ENCODE data around the gene PIGC. TPM values are rescaled to one million over a fixed set of nuclear protein-coding genes. Genes with fewer than 3 reads are reported as not detected.

Gene PIGC
- total and polyA plus RNA-seq, 12 donors, result 19.7 to 33.6 (median 25.2) TPM

DNA sequence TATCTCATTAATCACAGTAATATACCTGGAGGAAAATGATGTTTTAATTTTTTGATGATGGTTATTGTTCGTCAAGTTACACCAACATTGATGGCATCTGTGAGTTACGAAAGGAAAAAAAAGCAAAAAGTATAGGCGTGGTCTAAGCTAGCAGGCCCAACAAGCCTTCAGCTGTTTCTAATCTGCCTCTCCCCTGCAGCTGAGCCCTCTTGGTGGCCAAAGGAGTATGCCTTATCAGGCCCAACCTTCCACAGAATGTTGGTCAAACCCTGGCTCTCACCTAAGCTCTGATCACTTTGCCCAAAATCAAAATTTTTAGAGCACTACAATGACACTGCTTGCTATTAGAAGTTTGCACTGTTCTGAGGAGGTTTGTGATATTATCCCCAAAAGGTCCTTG is 18.5 kb downstream of the PIGC start:
- Histone ChIP-seq H3K4me1 (replicated peaks in 1 of 2) (peaks cover 0 to 6% of the 10 kb centered on the region in 2 donors), H3K27ac (no peak overlapping the region), H3K4me3 (no peak overlapping the region), H3K36me3 (replicated peaks in 1 of 2) (no peaks in the 10 kb centered on the region), H3K9me3 (replicated peaks in 1 of 3) (no peaks in the 10 kb centered on the region), H3K27me3 (no peaks in the 10 kb centered on the region)
- TF ChIP-seq, protein P1, sequence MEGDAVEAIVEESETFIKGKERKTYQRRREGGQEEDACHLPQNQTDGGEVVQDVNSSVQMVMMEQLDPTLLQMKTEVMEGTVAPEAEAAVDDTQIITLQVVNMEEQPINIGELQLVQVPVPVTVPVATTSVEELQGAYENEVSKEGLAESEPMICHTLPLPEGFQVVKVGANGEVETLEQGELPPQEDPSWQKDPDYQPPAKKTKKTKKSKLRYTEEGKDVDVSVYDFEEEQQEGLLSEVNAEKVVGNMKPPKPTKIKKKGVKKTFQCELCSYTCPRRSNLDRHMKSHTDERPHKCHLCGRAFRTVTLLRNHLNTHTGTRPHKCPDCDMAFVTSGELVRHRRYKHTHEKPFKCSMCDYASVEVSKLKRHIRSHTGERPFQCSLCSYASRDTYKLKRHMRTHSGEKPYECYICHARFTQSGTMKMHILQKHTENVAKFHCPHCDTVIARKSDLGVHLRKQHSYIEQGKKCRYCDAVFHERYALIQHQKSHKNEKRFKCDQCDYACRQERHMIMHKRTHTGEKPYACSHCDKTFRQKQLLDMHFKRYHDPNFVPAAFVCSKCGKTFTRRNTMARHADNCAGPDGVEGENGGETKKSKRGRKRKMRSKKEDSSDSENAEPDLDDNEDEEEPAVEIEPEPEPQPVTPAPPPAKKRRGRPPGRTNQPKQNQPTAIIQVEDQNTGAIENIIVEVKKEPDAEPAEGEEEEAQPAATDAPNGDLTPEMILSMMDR (IDR thresholded peaks at IDR 0.05), result no peak
- no peak for TF ChIP-seq POLR2A (IDR thresholded peaks at IDR 0.05)
- no peak for DNase-seq
- 91 to 96% (median 94%) methylated on average over 3 of the region's 3 CpGs for WGBS, 4 donors
- intact Hi-C loops (cut with DNase I), result no loop called here

DNA sequence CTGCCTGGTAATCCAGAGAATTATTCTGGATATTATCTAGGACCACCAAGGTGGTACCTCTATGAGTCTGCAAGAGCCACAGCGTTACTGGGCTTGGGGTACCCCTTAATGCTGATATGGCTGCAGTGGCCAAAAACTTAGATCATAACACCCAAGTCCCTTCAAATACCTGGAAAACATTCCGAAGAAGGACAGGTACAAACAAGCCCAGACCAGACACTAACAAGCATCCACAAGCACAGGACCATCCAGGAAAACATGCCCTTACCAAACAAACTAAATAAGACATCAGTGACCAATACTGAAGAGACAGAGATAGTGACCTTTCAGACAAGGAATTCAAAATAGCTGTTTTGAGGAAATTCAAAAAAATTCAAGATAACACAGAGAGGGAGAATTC is 20.5 kb downstream of the PIGC start:
- H3K4me1 ChIP-seq (replicated peaks in 1 of 2), result peaks cover 0 to 6% of the 10 kb centered on the region in 2 donors
- no peaks in the 10 kb centered on the region for H3K9me3 ChIP-seq (replicated peaks in 1 of 3)
- intact Hi-C loops (cut with DNase I), result no loop called here
- H3K4me3 ChIP-seq, result no peak overlapping the region
- no peak overlapping the region for H3K27ac ChIP-seq
- TF ChIP-seq POLR2A (IDR thresholded peaks at IDR 0.05), result no peak
- TF ChIP-seq, protein P1 (IDR thresholded peaks at IDR 0.05), result no peak
- WGBS, 4 donors, result 86 to 100% (median 97%) methylated on average over 2 of the region's 2 CpGs
- no peak for DNase-seq
- H3K36me3 ChIP-seq (replicated peaks in 1 of 2), result no peaks in the 10 kb centered on the region
- no peaks in the 10 kb centered on the region for H3K27me3 ChIP-seq

DNA sequence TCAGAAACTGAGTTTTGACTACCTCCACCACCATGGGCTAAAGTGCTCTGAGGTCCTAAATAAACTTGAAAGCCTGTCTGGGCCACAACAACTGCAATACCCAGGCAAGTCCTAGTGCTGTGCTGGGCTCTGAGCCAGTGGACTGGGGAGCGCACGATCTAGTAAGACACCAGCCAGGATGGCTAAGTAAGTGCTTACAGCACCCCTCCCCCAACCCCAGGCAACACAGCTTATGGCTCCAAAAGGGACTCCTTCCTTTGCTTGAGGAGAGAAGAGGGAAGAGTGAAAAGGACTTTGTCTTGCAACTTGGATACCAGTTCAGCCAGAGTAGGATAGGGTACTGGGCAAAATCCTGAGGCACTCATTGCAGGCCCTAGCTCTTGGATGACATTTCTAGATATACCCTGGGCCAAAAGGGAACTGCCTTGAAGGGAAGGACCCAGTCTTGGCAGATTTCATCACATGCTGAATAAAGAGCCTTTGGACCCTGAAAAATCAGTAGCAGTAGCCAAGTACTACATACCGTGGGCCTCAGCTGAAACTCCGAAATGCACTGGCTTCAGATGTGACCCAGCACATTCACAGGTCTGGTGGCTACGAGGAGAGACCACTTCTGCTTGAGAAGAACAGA is 21.8 kb downstream of the PIGC start:
- Histone ChIP-seq H3K4me1 (replicated peaks in 1 of 2) (no peaks in the 10 kb centered on the region), H3K36me3 (replicated peaks in 1 of 2) (no peaks in the 10 kb centered on the region), H3K27me3 (no peaks in the 10 kb centered on the region), H3K9me3 (replicated peaks in 1 of 3) (no peaks in the 10 kb centered on the region), H3K4me3 (no peak overlapping the region), H3K27ac (no peak overlapping the region)
- TF ChIP-seq POLR2A (IDR thresholded peaks at IDR 0.05), result no peak
- TF ChIP-seq, protein P1 (IDR thresholded peaks at IDR 0.05), result no peak
- intact Hi-C loops (cut with DNase I), result no loop called here
- no peak for DNase-seq
- 85 to 96% (median 87%) methylated on average over 3 to 5 of the region's 5 CpGs for WGBS, 4 donors

DNA sequence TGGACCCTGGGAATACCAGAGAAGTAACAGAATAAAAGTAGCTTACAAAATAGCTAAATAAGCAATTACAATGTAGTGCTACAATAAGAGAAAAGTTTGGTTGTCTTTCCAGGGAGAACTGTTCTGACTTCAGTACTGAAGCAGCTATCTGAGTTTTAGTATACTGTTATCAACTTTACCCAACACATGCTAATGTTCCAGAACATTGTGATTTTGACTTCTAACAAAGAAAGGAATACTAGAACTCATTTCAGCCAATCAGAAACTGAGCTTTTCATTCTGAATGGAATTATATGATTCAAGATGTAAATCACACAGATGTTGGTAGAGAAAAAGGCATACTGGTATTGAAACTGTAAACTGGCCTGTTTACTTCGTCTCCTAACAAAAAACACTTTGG is 23.5 kb downstream of the PIGC start, which contains the start of gene C1orf105:
Gene C1orf105, plus strand, starts transcription at position 301 of the 400 bp plus-strand sequence. CDS start 201 bp downstream, outside the sequence.
- Histone ChIP-seq H3K4me3 (no peak within 1 kb of the TSS), H3K36me3 (replicated peaks in 1 of 2) (no peaks in the 10 kb centered on the region), H3K9me3 (replicated peaks in 1 of 3) (no peaks in the 10 kb centered on the region), H3K27ac (no peak within 1 kb of the TSS), H3K4me1 (replicated peaks in 1 of 2) (no peaks in the 10 kb centered on the region), H3K27me3 (no peaks in the 10 kb centered on the region)
- 87 to 100% (median 95%) methylated on average over 1 of the region's 1 CpG for WGBS, 4 donors
- DNase-seq, result no peak
- intact Hi-C loops (cut with DNase I), result no loop called here
- TF ChIP-seq, protein P1 (IDR thresholded peaks at IDR 0.05), result no peak
- no peak for TF ChIP-seq POLR2A (IDR thresholded peaks at IDR 0.05)

Measured in adrenal gland (tissue), 12 donors.